ENCODE data around the gene TRAF2. TPM values are rescaled to one million over a fixed set of nuclear protein-coding genes. Genes with fewer than 3 reads are reported as not detected.

TRAF2 gene
- total and polyA plus RNA-seq, 12 donors, result 5.4 to 17.0 (median 10.1) TPM

GRCh38 chr9:136853596-136854112 lies 32.7 kb upstream of the TRAF2 start:
- Histone ChIP-seq H3K4me3 (no peak overlapping the region), H3K27ac (no peak overlapping the region), H3K4me1 (peaks cover 14 to 33% (median 27%) of the 10 kb centered on the region in 9 donors), H3K36me3 (peaks cover 0 to 24% (median 11%) of the 10 kb centered on the region in 9 donors), H3K9me3 (no peaks in the 10 kb centered on the region), H3K27me3 (no peaks in the 10 kb centered on the region)
- intact Hi-C loops (cut with DNase I), result loop anchor here in 3 of 10 donors (5.0 kb wide), 3 partner anchors 49 to 94 kb away; partner anchors contain the start of genes C8G (in 1 of the 3) and FBXW5 (in 1 of the 3)
- peak in 1 of 2 donors; percentile 10 for DNase-seq
- no peak for ATAC-seq
- TF ChIP-seq, protein P1, sequence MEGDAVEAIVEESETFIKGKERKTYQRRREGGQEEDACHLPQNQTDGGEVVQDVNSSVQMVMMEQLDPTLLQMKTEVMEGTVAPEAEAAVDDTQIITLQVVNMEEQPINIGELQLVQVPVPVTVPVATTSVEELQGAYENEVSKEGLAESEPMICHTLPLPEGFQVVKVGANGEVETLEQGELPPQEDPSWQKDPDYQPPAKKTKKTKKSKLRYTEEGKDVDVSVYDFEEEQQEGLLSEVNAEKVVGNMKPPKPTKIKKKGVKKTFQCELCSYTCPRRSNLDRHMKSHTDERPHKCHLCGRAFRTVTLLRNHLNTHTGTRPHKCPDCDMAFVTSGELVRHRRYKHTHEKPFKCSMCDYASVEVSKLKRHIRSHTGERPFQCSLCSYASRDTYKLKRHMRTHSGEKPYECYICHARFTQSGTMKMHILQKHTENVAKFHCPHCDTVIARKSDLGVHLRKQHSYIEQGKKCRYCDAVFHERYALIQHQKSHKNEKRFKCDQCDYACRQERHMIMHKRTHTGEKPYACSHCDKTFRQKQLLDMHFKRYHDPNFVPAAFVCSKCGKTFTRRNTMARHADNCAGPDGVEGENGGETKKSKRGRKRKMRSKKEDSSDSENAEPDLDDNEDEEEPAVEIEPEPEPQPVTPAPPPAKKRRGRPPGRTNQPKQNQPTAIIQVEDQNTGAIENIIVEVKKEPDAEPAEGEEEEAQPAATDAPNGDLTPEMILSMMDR (IDR thresholded peaks at IDR 0.05), result no peak
- 87 to 88% methylated on average over 18 of the region's 18 CpGs for WGBS, 2 donors

DNA sequence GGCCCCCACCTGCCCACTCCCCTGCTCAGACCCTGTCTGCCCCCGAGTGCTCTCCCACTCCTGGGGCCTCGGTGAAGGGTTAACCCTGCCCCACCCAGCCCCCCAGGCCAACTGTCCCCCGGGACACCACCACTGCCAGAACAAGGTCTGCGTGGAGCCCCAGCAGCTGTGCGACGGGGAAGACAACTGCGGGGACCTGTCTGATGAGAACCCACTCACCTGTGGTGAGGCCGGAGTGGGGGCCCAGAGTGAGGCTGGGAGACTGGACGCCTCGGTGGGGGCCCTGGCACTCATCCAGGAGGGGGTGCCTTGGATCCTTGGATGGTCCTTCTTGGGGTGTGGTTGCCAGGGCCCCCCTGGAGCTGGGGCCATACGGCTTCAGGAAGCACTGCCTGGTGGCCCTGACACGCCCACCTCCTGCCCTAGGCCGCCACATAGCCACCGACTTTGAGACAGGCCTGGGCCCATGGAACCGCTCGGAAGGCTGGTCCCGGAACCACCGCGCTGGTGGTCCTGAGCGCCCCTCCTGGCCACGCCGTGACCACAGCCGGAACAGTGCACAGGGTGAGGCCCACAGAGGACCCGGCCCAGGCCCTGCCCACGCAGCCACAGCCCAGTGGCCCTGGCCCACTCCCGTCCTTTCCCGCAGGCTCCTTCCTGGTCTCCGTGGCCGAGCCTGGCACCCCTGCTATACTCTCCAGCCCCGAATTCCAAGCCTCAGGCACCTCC lies 32.0 kb upstream of the TRAF2 start:
- DNase-seq (peak in 1 of 2 donors; percentile 22), ATAC-seq (no peak)
- TF ChIP-seq, protein P1 (IDR thresholded peaks at IDR 0.05), result no peak
- Histone ChIP-seq H3K36me3 (peaks cover 0 to 28% (median 11%) of the 10 kb centered on the region in 9 donors), H3K27ac (no peak overlapping the region), H3K27me3 (no peaks in the 10 kb centered on the region), H3K4me1 (peaks cover 14 to 39% (median 31%) of the 10 kb centered on the region in 9 donors), H3K9me3 (no peaks in the 10 kb centered on the region), H3K4me3 (no peak overlapping the region)
- WGBS, 2 donors, result 81% methylated on average over 30 of the region's 30 CpGs
- intact Hi-C loops (cut with DNase I), result loop anchor here in 3 of 10 donors (5.0 kb wide), 3 partner anchors 48 to 93 kb away; partner anchors contain the start of genes C8G (in 1 of the 3) and FBXW5 (in 1 of the 3)

DNA sequence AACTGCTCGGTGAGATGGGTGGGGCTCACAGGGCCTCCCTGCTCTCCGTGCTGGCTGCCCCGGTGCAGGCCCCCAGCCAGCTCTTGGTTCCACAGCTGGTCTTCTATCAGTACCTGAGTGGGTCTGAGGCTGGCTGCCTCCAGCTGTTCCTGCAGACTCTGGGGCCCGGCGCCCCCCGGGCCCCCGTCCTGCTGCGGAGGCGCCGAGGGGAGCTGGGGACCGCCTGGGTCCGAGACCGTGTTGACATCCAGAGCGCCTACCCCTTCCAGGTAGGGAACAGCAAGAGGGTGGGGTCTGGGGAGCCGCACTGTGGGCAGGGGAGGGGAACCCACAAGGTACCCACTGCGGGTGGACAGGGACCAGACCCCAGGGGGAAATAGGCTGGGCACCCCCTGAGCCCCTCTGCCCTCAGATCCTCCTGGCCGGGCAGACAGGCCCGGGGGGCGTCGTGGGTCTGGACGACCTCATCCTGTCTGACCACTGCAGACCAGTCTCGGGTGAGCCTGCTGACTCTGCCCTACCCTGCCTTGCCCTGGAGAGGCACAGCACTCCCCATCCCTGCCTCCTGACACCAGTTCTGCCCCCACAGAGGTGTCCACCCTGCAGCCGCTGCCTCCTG lies 31.4 kb upstream of the TRAF2 start:
- Histone ChIP-seq H3K27me3 (no peaks in the 10 kb centered on the region), H3K27ac (no peak overlapping the region), H3K36me3 (peaks cover 0 to 33% (median 11%) of the 10 kb centered on the region in 9 donors), H3K9me3 (no peaks in the 10 kb centered on the region), H3K4me1 (peaks cover 11 to 42% (median 34%) of the 10 kb centered on the region in 9 donors), H3K4me3 (no peak overlapping the region)
- 84 to 85% methylated on average over 23 of the region's 23 CpGs for WGBS, 2 donors
- DNase-seq (peak in 1 of 2 donors; percentile 9), ATAC-seq (no peak)
- TF ChIP-seq, protein P1 (IDR thresholded peaks at IDR 0.05), result no peak
- intact Hi-C loops (cut with DNase I), result loop anchor here in 3 of 10 donors (5.0 kb wide), 3 partner anchors 47 to 92 kb away; partner anchors contain the start of genes C8G (in 1 of the 3) and FBXW5 (in 1 of the 3)

- no peak overlapping the region for H3K27ac ChIP-seq
- H3K9me3 ChIP-seq, result no peaks in the 10 kb centered on the region
- TF ChIP-seq, protein P1 (IDR thresholded peaks at IDR 0.05), result no peak
- peaks cover 5 to 37% (median 29%) of the 10 kb centered on the region in 9 donors for H3K4me1 ChIP-seq
- whole genome bisulfite sequencing, 2 donors, result 79 to 83% methylated on average over 26 of the region's 26 CpGs
- H3K4me3 ChIP-seq, result no peak overlapping the region
- DNase-seq (peak in 1 of 2 donors; percentile 30), ATAC-seq (no peak)
- no peaks in the 10 kb centered on the region for H3K27me3 ChIP-seq
- peaks cover 0 to 31% (median 9%) of the 10 kb centered on the region in 9 donors for H3K36me3 ChIP-seq
- intact Hi-C loops (cut with DNase I), result no loop called here
These were observed 30.7 kb upstream of the TRAF2 start for GRCh38 chr9:136855461-136856078.
